Ascending aorta (tissue), 2 donors: ENCODE data around the gene HDAC3. TPM values are rescaled to one million over a fixed set of nuclear protein-coding genes. Genes with fewer than 3 reads are reported as not detected.

Source experiments
- DNase-seq, 2 donors: peaks; one replicate each; pipeline ENCODE4 v3.0.0-alpha.2; 2019; ENCODE audit warnings: low spot score in 2 of 2
- H3K27ac ChIP-seq, 2 donors: fragments of 200-600 bp; sonication (generic); one replicate each; pipeline ENCODE4 v1.5.1; 2016 to 2017; ENCODE audit warnings: mild to moderate bottlenecking in 1 of 2
- H3K27me3 ChIP-seq: fragments of 200-600 bp; sonication (generic); one replicate; pipeline ENCODE4 v1.5.1; 2017
- H3K36me3 ChIP-seq, 2 donors: fragments of 200-600 bp; sonication (generic); one replicate each; pipeline ENCODE4 v1.5.1; 2016
- H3K4me1 ChIP-seq, 2 donors: fragments of 200-600 bp; sonication (generic); one replicate each; pipeline ENCODE4 v1.5.1; 2016 to 2017; ENCODE audit warnings: mild to moderate bottlenecking in 1 of 2
- H3K4me3 ChIP-seq, 2 donors: fragments of 200-600 bp; sonication (generic); one replicate each; pipeline ENCODE4 v1.5.1; 2016 to 2017; ENCODE audit warnings: mild to moderate bottlenecking in 1 of 2
- H3K9me3 ChIP-seq, 2 donors: fragments of 200-600 bp; sonication (generic); one replicate each; pipeline ENCODE4 v1.5.1; 2016
- intact Hi-C: fragments of 100-400 bp; cut with DNase I; formaldehyde crosslinking; loops from one replicate; pipeline ENCODE4 v1.15.1; 2023
- total RNA-seq: library from RNA; depleted of rRNA; stranded (reverse); fragments of >200 nt; gene quantifications from one replicate; pipeline ENCODE4 v1.1.0, GENCODE V29; 2016
- TF ChIP-seq, protein P1 (sequence below), 3 experiments: fragments of 200-600 bp in 2 of 3; fragments of 450-650 bp in 1 of 3; sonication (generic) in 2 of 3; IDR thresholded peaks; one replicate each; pipeline ENCODE4 v1.5.1; 2016 to 2019; ENCODE audit warnings: antibody characterized with exemption in 3 of 3, mild to moderate bottlenecking in 1 of 3, moderate library complexity in 1 of 3

The HDAC3 gene
- total RNA-seq, 1 donor from 2014 or later, result 43.4 TPM

DNA sequence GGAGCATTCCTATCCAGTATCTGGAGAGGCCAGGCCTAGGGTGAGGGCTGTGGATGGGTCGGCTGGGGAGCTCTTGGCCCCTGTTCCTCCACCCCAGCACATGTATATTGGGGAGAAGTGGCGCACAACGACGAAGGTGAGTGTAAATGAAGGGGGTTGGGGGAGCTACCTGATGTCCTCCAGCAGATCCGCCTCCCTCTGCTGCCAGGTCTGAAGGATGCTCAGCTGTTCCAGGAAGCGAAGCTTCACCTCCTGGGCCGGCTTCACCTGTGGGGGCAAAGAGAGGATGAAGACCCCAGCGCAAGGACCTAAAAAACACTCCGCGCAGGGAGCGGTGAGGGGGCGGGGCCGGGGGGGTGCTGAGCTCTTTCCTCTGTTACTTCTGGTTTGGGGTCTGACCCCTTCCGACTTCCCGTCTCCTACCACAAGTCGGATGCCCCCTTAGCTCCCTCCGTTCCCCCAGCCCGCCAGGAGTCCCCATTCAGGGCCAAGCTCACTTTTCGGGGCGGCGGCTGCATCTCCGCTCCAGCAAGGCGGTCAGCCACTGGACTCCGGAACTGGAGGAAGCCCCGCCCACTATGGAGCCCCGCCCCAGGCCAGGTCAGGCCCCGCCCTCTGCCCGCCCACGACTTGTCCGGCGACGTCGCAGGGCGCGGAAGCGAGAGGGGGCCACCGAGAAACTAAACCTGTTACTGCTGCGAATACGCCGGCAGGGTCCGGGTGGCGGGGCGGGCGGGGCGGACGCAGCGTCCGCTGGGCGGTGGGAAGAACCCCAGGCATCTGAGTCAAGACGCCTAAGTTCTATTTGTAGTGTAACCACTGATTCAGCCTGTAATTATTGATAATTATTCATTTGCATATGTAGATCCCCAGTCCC is 14.4 kb upstream of the HDAC3 start, which contains the start of gene FCHSD1:
TSS of gene FCHSD1 (minus strand) at position 568 of the 877 bp plus-strand sequence. CDS start at position 518, 50 bp downstream.
- TF ChIP-seq, protein P1, sequence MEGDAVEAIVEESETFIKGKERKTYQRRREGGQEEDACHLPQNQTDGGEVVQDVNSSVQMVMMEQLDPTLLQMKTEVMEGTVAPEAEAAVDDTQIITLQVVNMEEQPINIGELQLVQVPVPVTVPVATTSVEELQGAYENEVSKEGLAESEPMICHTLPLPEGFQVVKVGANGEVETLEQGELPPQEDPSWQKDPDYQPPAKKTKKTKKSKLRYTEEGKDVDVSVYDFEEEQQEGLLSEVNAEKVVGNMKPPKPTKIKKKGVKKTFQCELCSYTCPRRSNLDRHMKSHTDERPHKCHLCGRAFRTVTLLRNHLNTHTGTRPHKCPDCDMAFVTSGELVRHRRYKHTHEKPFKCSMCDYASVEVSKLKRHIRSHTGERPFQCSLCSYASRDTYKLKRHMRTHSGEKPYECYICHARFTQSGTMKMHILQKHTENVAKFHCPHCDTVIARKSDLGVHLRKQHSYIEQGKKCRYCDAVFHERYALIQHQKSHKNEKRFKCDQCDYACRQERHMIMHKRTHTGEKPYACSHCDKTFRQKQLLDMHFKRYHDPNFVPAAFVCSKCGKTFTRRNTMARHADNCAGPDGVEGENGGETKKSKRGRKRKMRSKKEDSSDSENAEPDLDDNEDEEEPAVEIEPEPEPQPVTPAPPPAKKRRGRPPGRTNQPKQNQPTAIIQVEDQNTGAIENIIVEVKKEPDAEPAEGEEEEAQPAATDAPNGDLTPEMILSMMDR (IDR thresholded peaks at IDR 0.05), result peak in 1 of 3 experiments; percentile 29
- peaks cover 0 to 12% of the 10 kb centered on the region in 2 donors for H3K4me1 ChIP-seq
- no peaks in the 10 kb centered on the region for H3K27me3 ChIP-seq
- H3K36me3 ChIP-seq, result peaks cover 12 to 28% of the 10 kb centered on the region in 2 donors
- H3K9me3 ChIP-seq, result no peaks in the 10 kb centered on the region
- DNase-seq, result peak; percentile 64 to 95
- H3K27ac ChIP-seq, result peak within 1 kb of the TSS; percentile 12 to 65
- peak within 1 kb of the TSS; percentile 76 to 85 for H3K4me3 ChIP-seq
- intact Hi-C loops, result loop anchor here (2.0 kb wide), 1 partner anchor 14 kb away; the partner anchor contains the start of genes HDAC3 and RELL2

DNA sequence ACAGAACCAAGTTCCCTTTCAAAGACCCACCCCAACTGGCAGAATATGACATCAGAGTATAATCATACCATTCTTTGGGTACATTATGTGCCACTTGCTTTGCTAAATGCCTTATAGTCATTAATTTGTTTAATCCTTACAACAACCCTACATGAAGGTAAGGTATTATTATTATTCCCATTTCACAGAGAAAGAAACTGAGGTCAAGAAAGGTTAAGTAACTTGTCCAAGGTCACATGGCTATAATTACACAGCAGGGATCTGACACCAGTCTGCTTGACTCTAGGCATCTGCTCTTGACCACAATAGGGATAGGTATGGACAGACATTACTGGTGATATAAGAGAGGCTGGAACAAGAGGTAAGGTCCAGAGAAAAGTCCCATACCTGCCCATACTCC is 13.3 kb upstream of the HDAC3 start:
- no peaks in the 10 kb centered on the region for H3K9me3 ChIP-seq
- DNase-seq, result no peak
- peaks cover 0 to 12% of the 10 kb centered on the region in 2 donors for H3K4me1 ChIP-seq
- no peaks in the 10 kb centered on the region for H3K27me3 ChIP-seq
- H3K36me3 ChIP-seq, result peaks cover 21 to 32% of the 10 kb centered on the region in 2 donors
- H3K4me3 ChIP-seq, result peak overlapping the region in 1 of 2 donors; percentile 85
- intact Hi-C loops, result loop anchor here (2.0 kb wide), 1 partner anchor 13 kb away; the partner anchor contains the start of genes HDAC3 and RELL2
- no peak overlapping the region for H3K27ac ChIP-seq
- TF ChIP-seq, protein P1 (IDR thresholded peaks at IDR 0.05), result no peak

DNA sequence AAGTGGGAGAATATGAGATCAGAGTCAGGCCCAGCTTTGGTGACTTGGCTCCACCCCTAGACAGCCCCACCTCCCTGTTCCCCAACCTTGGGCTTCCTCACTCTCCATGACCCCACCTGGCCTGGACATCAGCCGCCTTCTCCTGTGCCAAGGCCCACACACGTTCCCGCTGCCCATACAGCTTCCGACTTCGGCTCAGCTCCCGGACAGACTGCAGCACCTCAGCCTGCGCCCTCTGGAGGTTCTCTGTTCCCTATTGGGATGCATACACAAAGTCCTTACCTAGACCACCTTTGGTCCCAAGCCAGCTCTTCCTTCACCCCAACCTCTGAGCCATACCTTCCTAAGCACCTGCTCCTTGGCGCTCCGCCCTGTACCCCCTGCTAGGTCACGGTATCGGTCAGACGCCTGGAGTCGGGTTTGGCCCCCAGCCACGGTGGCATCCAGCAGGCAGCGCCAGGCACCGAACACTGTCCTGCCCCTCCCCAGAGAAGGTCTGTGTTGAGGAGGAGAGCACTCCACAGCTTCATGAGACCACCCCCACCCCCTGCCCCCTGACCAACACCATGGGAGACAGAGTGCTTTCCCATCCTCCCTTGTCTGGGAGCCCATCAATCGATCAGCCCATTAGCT is 12.5 kb upstream of the HDAC3 start:
- peak in 1 of 2 donors; percentile 63 for DNase-seq
- TF ChIP-seq, protein P1 (IDR thresholded peaks at IDR 0.05), result no peak
- intact Hi-C loops, result no loop called here

DNA sequence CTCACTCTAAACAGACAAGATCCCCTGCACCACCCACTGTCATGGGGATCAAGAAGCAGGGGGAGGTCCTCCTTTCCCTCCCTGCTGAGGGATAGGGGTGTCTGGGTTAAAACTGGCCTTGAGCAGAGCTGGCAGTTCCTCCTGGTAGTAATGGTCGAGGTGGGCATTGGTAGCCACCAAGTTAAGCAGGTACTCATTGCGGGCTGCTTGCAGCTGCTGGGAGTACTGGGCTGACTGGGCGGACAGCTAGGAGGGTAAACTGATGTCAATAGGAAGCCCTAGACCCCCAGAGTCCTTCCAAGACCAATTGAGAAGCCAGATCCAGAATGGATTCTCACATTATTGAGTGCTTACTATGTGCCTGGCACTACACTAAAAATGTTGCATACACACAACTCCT is 11.2 kb upstream of the HDAC3 start:
- intact Hi-C loops, result no loop called here
- Histone ChIP-seq H3K9me3 (no peaks in the 10 kb centered on the region), H3K27ac (no peak overlapping the region), H3K36me3 (peaks cover 31 to 53% of the 10 kb centered on the region in 2 donors), H3K4me3 (no peak overlapping the region), H3K4me1 (peaks cover 0 to 12% of the 10 kb centered on the region in 2 donors), H3K27me3 (no peaks in the 10 kb centered on the region)
- TF ChIP-seq, protein P1 (IDR thresholded peaks at IDR 0.05), result no peak
- DNase-seq, result peak in 1 of 2 donors; percentile 56

More for the DNA sequence above, 12.5 kb upstream of the HDAC3 start:
- Histone ChIP-seq H3K27ac (no peak overlapping the region), H3K36me3 (peaks cover 26 to 40% of the 10 kb centered on the region in 2 donors), H3K9me3 (no peaks in the 10 kb centered on the region), H3K27me3 (no peaks in the 10 kb centered on the region), H3K4me1 (peaks cover 0 to 12% of the 10 kb centered on the region in 2 donors), H3K4me3 (no peak overlapping the region)

DNA sequence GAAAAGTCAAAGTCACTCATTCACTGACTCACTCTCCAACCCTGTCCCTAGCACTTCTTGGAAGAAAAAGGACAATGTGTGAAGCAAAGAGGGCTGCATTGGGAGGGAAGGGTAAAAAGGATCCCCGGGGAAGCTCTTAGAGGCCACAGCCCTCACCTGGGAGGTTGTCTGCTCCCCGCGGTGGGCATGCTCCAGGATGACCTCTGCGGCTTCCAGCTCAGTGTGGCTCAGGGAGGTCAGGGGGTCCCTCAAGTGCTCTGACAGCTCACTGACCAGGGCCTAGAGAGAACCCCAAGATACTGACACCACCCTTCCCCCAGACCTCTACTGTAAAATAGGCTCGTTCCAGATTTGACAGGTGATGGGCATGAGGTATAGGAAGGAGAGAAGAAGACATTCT is 10.6 kb upstream of the HDAC3 start:
- H3K4me3 ChIP-seq, result no peak overlapping the region
- H3K27me3 ChIP-seq, result no peaks in the 10 kb centered on the region
- DNase-seq, result peak in 1 of 2 donors; percentile 58
- TF ChIP-seq, protein P1 (IDR thresholded peaks at IDR 0.05), result no peak
- intact Hi-C loops, result no loop called here
- H3K9me3 ChIP-seq, result no peaks in the 10 kb centered on the region
- no peak overlapping the region for H3K27ac ChIP-seq
- H3K36me3 ChIP-seq, result peaks cover 31 to 56% of the 10 kb centered on the region in 2 donors
- H3K4me1 ChIP-seq, result peaks cover 0 to 12% of the 10 kb centered on the region in 2 donors
